ENCODE measurements around the gene ZP1. TPM values are rescaled to one million over a fixed set of nuclear protein-coding genes. Genes with fewer than 3 reads are reported as not detected.

The ZP1 gene
- total RNA-seq, 2 experiments from 2014 or later = not detected

DNA sequence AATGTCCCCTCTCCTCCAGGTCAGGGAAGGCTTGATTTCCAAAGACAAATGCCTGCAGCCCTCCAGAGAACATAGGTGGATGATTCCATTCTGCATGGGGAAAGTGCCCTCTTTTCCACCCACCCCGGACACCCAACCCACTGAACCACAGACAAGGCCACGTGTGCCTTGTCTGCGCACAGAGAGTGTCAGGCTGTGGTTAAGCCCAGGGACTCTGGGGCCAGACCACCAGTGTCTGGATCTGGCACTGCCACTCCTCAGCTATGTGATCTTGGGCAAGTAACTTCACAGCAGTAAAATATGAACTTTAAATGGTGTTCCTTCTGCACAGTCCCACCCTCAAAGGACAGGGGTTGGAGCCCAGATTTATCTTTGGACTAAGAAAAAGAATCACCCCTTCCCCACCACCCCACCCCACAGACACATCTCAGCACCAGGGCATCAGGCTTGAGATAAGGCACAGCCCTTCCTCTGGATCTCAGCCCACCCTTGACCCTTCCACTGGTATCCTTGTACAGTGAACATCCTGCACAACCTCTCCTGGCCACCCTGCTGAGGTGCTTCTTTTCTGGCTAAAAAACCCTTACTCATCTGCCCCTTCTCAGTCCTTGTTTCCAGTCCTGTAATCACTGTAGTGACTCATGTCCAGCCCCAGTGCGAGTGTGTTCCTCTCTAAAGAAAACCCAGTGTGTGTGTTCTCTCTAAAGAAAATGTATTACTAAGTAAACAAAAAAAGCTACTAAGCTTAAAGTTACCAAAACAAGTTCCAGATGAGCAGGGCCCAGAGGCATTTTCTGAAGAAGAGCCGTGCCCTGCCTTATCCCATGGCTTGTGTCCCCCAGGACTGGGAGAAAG, 9.7 kb upstream of the ZP1 start:
- POLR2A ChIA-PET = interaction anchor here (1.1 kb wide), 1 partner anchor 15 kb away, joined by 3 read pairs; no protein-coding TSS in a partner anchor
- peak overlapping the region; percentile 23 for H3K27ac Mint-ChIP-seq
- H3K9me3 Mint-ChIP-seq = no peaks in the 10 kb centered on the region
- ATAC-seq = peak; percentile 48
- TF ChIP-seq, protein P1, sequence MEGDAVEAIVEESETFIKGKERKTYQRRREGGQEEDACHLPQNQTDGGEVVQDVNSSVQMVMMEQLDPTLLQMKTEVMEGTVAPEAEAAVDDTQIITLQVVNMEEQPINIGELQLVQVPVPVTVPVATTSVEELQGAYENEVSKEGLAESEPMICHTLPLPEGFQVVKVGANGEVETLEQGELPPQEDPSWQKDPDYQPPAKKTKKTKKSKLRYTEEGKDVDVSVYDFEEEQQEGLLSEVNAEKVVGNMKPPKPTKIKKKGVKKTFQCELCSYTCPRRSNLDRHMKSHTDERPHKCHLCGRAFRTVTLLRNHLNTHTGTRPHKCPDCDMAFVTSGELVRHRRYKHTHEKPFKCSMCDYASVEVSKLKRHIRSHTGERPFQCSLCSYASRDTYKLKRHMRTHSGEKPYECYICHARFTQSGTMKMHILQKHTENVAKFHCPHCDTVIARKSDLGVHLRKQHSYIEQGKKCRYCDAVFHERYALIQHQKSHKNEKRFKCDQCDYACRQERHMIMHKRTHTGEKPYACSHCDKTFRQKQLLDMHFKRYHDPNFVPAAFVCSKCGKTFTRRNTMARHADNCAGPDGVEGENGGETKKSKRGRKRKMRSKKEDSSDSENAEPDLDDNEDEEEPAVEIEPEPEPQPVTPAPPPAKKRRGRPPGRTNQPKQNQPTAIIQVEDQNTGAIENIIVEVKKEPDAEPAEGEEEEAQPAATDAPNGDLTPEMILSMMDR (IDR thresholded peaks at IDR 0.05) = no peak
- peaks cover 7% of the 10 kb centered on the region for H3K36me3 Mint-ChIP-seq (ENCODE audit: low read depth)
- peaks cover 23% of the 10 kb centered on the region for H3K4me1 Mint-ChIP-seq (ENCODE audit: low read depth)
- no peaks in the 10 kb centered on the region for H3K27me3 Mint-ChIP-seq
- intact Hi-C loops (cut with micrococcal nuclease) = no loop called here
- CTCF ChIA-PET = interaction anchor here (1.3 to 2.9 kb wide), 2 partner anchors 30 kb away, joined by 4 to 10 read pairs; no protein-coding TSS in a partner anchor
- no peak overlapping the region for H3K4me3 Mint-ChIP-seq
- DNase-seq = no peak

DNA sequence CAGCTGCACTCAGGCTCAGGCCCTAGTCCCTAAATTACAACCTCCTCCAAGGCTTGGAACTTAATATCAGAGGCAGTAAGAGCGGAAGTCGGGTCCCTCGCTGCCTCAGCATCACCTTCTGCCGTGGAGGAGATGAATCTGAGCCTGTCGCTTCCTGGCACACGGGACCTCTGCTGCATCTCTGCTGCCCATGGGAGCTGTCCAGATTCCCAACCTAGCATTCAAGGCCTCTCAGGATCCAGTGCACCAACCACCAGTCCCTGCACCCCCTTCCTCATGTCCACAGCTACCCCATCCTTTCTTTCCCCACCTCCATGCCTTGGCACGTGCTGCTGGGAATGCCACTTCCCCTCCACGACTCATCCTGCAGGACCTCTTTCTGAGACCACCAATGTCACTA, 9.1 kb upstream of the ZP1 start:
- no peak for DNase-seq
- no peak overlapping the region for H3K4me3 Mint-ChIP-seq

DNA sequence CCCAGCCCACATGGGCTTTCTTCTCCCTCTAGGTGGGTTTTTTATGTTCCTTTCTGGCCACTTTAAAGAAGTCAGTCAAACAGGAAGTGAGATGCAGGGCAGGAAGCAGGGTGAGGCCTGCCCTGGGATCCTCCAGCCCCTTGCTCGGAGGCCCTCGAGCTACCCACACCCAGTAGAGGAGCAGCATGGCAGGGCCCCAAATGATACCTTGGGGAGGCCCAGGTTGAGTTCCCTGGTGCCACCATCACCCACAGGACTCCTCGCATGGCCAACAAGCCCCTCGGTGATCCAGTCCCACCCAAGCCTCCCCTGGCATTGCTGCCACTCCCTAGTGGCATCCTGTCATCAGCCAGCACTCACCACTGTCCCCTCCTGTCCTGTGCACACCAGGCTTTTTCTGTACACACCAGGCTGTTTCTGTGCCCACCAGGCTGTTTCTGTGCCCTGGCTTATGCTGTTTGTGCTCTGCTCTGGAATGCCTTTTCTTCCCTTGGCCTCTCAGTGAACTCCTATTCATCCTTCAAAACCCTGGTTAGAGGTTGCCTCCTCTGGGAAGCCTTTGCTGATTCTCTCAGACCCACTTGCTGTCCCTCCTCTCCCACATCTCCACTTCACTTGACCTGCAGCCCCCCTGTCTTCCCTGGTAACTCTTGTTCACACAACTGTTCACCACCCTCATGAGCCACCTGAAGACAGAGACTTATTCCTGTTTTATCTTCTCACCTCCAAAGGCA, 8.4 kb upstream of the ZP1 start:
- peak; percentile 30 for DNase-seq
- peaks cover 23% of the 10 kb centered on the region for H3K4me1 Mint-ChIP-seq (ENCODE audit: low read depth)
- intact Hi-C loops (cut with micrococcal nuclease) = no loop called here
- TF ChIP-seq, protein P1 (IDR thresholded peaks at IDR 0.05) = no peak
- no peaks in the 10 kb centered on the region for H3K9me3 Mint-ChIP-seq
- peak; percentile 81 for ATAC-seq
- H3K4me3 Mint-ChIP-seq = no peak overlapping the region
- CTCF ChIA-PET = interaction anchor here (1.3 kb wide), 1 partner anchor 29 kb away, joined by 4 read pairs; no protein-coding TSS in a partner anchor
- POLR2A ChIA-PET = no interaction called here
- H3K36me3 Mint-ChIP-seq (ENCODE audit: low read depth) = peaks cover under 1% of the 10 kb centered on the region
- H3K27me3 Mint-ChIP-seq = no peaks in the 10 kb centered on the region
- peak overlapping the region; percentile 60 for H3K27ac Mint-ChIP-seq

More for the DNA sequence above, 9.1 kb upstream of the ZP1 start:
- Mint-ChIP-seq H3K36me3 (ENCODE audit: low read depth) (peaks cover 4% of the 10 kb centered on the region), H3K4me1 (ENCODE audit: low read depth) (peaks cover 23% of the 10 kb centered on the region), H3K27ac (peak overlapping the region; percentile 36), H3K27me3 (no peaks in the 10 kb centered on the region), H3K9me3 (no peaks in the 10 kb centered on the region)
- ATAC-seq = no peak
- TF ChIP-seq, protein P1 (IDR thresholded peaks at IDR 0.05) = no peak
- POLR2A ChIA-PET = interaction anchor here (1.1 kb wide), 1 partner anchor 16 kb away, joined by 3 read pairs; no protein-coding TSS in a partner anchor
- CTCF ChIA-PET = interaction anchor here (1.3 kb wide), 1 partner anchor 29 kb away, joined by 4 read pairs; no protein-coding TSS in a partner anchor
- intact Hi-C loops (cut with micrococcal nuclease) = no loop called here

DNA sequence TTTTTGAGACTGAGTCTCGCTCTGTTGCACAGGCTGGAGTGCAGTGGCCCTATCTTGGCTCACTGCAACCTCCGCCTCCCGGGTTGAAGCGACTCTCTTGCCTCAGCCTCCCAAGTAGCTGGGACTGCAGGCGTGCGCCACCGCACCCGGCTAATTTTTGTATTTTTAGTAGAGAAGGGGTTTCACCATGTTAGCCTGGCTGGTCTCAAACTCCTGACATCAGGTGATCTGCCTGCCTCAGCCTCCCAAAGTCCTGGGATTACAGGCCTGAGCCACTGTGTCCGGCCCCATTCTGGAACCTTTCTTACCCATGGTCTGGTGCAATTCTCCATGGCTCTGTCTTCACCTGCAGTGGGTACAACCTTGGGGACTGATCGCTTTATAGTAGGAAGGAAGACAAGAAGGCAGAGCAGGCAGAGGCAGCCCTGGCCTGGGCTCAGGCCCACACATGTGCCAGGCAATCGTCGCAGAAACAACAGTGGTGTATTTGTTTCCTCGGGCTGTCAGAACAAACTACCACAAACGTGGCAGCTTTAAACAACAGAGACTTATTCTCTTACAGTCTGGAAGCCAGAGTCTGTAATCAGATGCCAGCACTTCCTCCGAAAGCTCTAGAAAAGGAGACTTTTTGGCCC, 7.6 kb upstream of the ZP1 start:
- CTCF ChIA-PET = interaction anchor here (0.6 to 1.9 kb wide), 2 partner anchors 12 to 328 kb away, joined by 3 to 4 read pairs; no protein-coding TSS in a partner anchor
- H3K4me3 Mint-ChIP-seq = no peak overlapping the region
- DNase-seq (no peak), ATAC-seq (no peak)
- intact Hi-C loops (cut with micrococcal nuclease) = no loop called here
- POLR2A ChIA-PET = interaction anchor here (1.4 kb wide), 1 partner anchor 12 kb away, joined by 6 read pairs; no protein-coding TSS in a partner anchor
- TF ChIP-seq, protein P1 (IDR thresholded peaks at IDR 0.05) = no peak
- H3K27ac Mint-ChIP-seq = no peak overlapping the region
- no peaks in the 10 kb centered on the region for H3K36me3 Mint-ChIP-seq (ENCODE audit: low read depth)
- H3K4me1 Mint-ChIP-seq (ENCODE audit: low read depth) = peaks cover 23% of the 10 kb centered on the region
- H3K9me3 Mint-ChIP-seq = no peaks in the 10 kb centered on the region
- H3K27me3 Mint-ChIP-seq = no peaks in the 10 kb centered on the region

Measured in activated CD8-positive, alpha-beta T cell treated with anti-CD3 and anti-CD28 coated beads for 36 hours (primary cell).